GM19043 (cell line): ENCODE data around the gene DPH7.
"Not testable (repeated sequence)": the region's sequence is repeated elsewhere in the genome, so short reads cannot be mapped to it uniquely, and the experiment has no call there.

Source experiments
- ATAC-seq: cut with Tn5 transposase; IDR thresholded peaks from one replicate; pipeline ENCODE4 v1.9.1; 2021; ENCODE audit warnings: low read depth; ENCODE audit not compliant: unreplicated experiment

DPH7 gene

DNA sequence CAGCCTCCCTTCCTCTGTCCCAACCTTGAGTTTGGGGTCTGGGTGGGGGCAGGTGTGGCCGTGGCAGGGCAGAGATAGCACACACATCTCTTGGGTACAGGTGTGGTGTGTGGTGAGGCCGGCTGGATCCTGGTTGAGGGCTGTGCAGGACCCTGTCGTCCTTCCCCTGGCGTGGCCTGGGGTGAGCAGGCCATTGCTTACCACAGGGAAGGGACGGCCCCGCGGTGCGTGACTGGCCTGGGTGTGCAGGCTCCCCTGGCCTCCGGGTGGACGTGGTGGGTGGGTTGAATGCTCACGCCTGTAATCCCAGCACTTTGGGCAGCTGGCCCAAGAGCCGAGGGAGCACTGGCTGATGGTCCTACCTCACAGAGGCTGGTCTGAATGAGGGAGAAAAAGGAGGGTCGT, 28.0 kb upstream of the DPH7 start:
- no peak for ATAC-seq

- peak; percentile 21 for ATAC-seq
Observed at GRCh38 chr9:137606005-137606621, 27.4 kb upstream of the DPH7 start.

DNA sequence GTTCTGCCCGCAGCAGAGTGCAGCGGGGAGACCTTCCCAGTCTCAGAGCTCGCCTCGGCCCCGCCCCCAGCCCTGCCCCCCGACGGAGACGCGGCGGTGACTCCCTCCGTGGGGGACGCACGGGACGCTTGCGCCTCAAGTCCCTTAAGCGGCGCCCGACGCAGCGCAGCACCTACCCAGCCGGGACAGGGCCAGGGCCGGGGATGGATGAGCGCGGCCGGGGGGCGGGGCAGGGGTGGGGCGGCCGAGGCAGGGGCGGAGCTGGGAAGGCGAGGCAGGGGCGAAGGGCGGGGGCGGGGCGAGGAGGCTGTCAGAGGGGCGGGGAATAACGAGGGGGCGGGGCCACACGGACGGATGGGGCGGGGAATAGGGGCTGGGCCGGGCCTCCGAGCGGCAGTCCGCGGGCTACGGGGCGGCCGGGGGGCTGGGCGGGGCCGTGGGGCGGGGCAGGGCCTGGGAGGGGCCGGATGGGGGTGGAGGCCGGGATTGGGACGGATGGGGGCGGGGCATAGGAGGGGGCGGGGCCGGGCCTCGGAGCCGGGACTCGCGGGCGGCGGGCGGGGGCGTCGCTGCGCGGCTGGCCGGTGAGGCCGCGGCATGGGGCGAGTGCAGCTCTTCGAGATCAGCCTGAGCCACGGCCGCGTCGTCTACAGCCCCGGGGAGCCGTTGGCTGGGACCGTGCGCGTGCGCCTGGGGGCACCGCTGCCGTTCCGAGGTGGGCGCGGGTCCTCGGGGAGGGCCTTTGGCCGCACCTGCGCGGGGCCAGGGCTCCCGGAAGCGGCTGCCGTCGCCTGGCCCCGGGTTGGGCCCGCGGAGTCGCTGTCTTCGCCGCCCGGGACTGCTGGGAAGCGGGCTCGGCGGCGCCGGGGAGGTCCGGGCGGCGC, 26.6 kb upstream of the DPH7 start, which contains the start of gene ARRDC1:
Gene ARRDC1 (plus strand): TSS at position 566 of the 884 bp plus-strand sequence. CDS start 32 bp downstream, at position 598.
- peak; percentile 68 for ATAC-seq

DNA sequence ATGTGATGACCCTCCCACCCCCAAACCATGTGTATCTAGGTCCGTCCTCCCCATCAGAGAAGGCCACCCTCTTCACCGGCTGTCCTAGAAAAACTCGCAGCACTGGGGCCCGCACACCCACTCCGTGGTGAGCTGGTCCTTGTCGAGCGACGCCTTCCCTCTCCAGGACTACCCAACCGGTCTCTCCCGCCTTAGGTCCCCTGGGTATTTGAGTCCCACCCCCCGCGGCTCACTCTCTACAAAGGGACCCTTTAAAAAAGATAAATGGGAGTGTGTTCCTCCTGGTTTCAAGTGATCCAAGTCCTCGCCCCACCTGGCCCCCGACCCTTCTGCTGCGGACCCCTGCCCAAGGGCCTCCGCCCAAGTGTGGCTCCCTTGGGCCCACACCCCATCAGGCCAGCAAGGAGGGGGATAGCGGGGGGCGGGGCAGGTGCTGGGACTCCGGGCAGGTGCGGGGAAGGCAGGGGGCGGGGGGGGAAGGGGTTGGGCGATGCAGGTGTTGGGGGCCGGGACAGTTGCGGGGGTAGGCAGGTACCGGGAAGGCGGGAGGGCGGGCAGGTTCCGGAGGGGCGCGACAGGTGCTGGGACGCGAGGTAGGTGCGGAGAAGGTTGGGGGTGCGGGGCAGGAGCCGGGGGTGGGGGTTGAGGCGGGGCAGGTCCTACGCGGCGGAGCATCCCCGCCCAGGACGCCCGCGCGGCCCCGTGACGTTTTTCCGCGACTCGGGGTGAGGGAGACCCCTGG, 25.8 kb upstream of the DPH7 start:
- ATAC-seq = no peak

GRCh38 chr9:137603879-137604278, 25.2 kb upstream of the DPH7 start:
- no peak for ATAC-seq

DNA sequence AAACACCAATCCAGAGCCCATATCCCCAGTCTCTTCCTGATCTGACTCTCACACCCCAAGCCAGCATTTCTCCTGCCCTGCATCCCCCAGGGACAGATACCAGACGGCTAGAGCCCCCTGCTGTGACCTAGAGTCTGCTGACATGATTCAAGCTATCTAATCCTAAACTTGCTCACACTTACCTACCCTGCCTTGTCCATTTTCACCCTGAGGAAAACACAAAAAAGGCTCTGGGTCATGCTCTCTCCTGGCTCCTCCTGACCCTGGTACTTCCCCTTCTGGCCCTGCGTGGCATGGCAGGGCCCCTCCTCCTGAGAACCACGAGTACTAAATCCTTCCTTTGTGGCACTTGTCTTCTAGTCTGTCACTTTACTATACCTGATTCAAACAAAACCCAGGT, 23.9 kb upstream of the DPH7 start:
- ATAC-seq = no peak

DNA sequence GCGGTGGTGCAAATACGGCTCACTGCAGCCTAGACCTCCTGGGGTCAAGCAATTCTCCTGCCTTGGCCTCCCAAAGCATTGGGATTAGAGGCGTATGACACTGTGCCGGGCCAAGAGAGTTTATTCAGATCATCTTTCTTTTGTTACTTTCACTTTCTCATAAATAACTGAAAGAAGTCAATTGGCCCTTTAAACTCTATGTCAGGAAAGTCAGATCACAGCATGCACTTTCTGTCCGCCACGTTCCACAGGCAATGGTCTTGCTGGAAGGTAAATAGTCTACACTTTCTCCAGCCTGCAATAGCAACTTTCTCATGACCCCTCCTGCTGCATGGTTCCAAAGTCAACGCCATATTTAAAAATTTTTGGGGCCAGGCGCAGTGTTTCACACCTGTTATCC, 20.2 kb upstream of the DPH7 start:
- ATAC-seq = no peak

DNA sequence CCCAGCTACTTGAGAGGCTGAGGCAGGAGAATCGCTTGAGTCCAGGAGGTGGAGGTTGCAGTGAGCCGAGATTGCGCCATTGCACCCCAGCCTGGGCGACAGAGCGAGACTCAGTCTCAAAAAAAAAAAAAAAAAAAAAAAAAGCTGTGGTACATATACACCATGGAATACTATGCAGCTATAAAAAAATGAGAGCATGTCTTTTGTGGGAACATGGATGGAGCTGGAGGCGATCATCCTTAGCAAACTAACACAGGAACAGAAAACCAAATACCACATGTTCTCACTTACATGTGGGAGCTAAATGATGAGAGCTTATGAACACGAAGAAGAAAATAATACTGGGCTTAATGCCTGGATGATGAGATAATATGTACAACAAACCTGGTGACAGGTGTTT, 17.9 kb upstream of the DPH7 start:
- not testable (repeated sequence) for ATAC-seq

DNA sequence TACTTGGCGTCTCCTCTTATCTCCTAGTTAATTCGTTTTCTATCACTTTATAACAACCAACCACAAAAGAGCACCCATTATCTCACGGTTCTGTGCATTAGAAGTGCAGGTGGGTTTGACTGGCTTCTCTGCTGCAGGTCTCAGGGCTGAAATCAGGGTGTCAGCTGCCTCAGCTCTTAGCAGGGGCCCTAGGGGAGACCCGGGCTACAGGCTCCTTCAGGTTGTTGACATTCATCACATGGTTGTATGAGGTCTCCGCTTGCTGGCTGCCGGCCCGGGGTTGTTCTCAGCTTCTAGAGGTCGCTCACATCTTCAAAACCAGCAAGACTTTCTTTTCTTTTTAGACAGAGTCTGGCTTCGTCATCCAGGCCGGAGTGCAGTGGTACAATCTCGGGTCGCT, 14.5 kb upstream of the DPH7 start:
- ATAC-seq = no peak

DNA sequence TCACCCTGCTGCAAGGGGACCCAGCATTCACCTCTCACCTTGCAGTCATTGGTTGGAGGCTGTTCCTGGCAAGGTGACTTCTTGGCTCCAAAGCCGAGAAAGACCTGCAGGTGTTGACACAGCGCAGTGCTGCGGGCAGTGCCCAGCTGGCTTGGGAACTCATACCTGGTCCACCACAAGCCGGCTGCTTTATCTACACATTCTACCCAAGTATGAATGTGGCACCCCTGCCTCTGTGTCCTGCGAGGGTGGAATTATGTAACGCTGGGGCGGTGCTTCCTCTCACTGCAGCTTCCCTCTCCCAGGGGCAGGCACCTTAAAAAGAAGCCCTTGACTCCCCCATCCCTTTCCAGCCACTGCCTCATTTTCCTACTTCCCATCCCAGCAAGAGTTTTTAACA, 14.0 kb upstream of the DPH7 start:
- no peak for ATAC-seq

GRCh38 chr9:137590469-137591383, 12.0 kb upstream of the DPH7 start, which contains the start of gene ZMYND19:
Gene ZMYND19, minus strand, starts transcription at chr9:137590512. Its CDS starts 249 bp downstream, at chr9:137590263.
- peak; percentile 83 for ATAC-seq

- peak; percentile 22 for ATAC-seq
Observed at GRCh38 chr9:137590123-137590468, 11.4 kb upstream of the DPH7 start.

DNA sequence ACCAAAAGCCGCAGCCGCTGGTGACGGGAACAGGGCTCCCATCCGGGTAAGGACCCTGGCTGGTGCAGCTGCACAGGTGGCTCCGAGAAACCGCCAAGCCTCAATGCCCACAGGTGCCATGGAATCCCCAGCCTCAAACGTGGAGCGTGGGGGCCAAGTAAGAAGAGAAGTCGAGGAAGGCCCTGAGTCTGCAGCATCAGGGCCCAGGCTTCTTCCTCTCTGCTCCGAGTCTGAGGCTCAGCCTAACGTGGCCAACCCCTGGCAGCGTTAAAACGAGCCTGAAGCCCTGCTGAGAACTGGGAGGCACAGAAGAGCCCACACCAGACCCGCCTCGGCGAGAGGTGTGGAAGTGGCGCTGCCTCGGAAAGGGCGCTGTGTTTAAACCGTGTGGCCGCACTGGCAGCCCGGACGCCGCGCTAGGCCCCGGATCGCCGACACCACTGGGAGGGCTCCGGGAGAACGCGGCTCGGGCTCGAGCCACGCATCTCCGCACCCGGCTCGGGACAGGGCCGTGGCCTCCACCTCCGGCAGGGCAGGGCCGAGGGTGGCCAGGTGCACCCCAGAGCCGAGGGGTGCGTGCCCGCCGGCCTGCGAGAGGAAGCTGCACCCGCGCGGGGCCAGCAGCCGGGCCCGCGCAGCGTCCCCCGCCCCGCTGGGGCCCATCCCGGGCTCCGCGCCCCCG, 10.9 kb upstream of the DPH7 start:
- no peak for ATAC-seq

DNA sequence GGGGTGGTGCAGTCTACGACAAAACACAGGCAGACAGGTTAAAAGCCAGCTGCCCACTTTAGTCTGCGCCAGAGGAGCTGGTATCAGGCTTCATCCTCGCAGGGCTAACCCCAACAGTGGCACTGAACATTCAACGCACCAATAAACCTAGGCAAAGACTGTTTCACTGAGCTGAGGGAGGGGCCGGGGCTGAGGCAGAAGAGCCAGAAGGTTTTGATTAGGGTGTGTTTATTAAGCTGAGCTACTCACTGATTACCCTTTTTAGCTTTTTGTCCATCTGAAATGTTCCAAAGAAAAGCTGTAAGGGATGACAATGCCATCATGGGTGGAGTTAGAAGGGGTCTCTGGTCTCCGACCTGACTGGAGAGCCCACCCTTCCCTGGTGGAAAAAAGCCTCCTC, 10.2 kb upstream of the DPH7 start:
- ATAC-seq = no peak

DNA sequence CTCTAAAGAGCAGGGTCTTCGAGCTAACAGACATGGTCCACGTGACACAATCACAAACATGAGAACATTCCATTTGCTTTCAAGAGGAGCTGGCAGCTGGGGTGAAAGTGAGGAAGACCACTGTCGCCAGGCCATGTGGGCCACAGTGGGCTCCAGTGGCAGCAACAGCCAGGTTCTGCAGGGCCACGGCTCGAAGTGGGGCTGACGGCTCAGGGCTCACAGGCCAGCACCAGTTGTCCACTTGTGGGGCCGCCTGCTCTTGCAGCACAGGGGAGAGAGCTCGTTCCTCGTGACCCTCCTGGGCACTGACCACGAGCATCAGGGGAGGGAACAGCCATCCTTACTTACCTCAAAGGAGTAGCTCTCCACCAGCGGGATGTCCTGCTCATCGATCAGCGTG, 9.6 kb upstream of the DPH7 start:
- ATAC-seq = no peak

DNA sequence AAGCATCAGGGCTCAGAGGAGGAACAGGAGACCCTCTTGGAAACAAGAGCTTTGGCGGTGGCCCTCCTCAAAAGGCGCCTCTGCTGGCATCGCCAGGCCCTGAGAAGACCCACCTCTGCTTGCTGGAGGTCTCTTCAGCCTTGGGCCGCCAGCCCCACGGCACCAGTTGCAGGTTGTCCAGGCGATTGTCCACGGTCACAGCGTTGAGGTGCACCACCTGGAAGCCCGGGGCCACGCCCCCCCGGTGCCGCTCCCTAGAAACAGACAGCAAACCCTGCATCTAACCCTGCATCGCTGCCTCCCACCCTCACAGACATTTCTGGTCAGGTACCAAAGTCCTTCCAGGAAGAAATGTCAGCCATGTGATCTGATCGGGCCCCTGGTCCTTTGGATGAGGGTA, 8.1 kb upstream of the DPH7 start:
- ATAC-seq = no peak

GRCh38 chr9:137583957-137584356, 5.2 kb upstream of the DPH7 start:
- no peak for ATAC-seq

- ATAC-seq = no peak
Observed at GRCh38 chr9:137583347-137583746, 4.6 kb upstream of the DPH7 start.

GRCh38 chr9:137582286-137582860, 3.6 kb upstream of the DPH7 start:
- ATAC-seq = no peak
